Esophagus (tissue), 2 donors: ENCODE measurements around the gene ZNF107. TPM values are rescaled to one million over a fixed set of nuclear protein-coding genes. Genes with fewer than 3 reads are reported as not detected.
"Not testable (repeated sequence)": the region's sequence is repeated elsewhere in the genome, so short reads cannot be mapped to it uniquely, and the experiment has no call there.

ENCODE experiments used
- H3K27ac ChIP-seq, 2 donors: one replicate each; pipeline ENCODE4 v1.5.1; 2013; ENCODE audit warnings: low read depth in 2 of 2, mild to moderate bottlenecking in 2 of 2, inconsistent platforms in 1 of 2, low read length in 1 of 2, moderate library complexity in 1 of 2
- H3K27me3 ChIP-seq, 2 donors: one replicate each; pipeline ENCODE4 v1.6.1; 2013; ENCODE audit warnings: low read length in 2 of 2, control low read depth in 1 of 2, mild to moderate bottlenecking in 1 of 2; ENCODE audit not compliant: insufficient read depth in 2 of 2, control insufficient read depth in 1 of 2
- H3K36me3 ChIP-seq, 2 donors: one replicate each; pipeline ENCODE4 v1.6.1; 2013; ENCODE audit warnings: low read length in 1 of 2; ENCODE audit not compliant: control insufficient read depth in 2 of 2, insufficient read depth in 2 of 2
- H3K4me1 ChIP-seq, 2 donors: one replicate each; pipeline ENCODE4 v1.6.1; 2013; ENCODE audit warnings: low read length in 1 of 2; ENCODE audit not compliant: control insufficient read depth in 2 of 2, insufficient read depth in 2 of 2
- H3K4me3 ChIP-seq, 2 donors: one replicate each; pipeline ENCODE4 v1.5.1; 2013; ENCODE audit warnings: low read length in 2 of 2, mild to moderate bottlenecking in 2 of 2, low read depth in 1 of 2, moderate library complexity in 1 of 2
- H3K9me3 ChIP-seq, 2 donors: one replicate each; pipeline ENCODE4 v1.6.1; 2013; ENCODE audit warnings: mild to moderate bottlenecking in 2 of 2, low read depth in 1 of 2, low read length in 1 of 2, moderate library complexity in 1 of 2; ENCODE audit not compliant: control insufficient read depth in 2 of 2, insufficient read depth in 1 of 2
- WGBS, 2 donors: extraction: QIAGEN DNeasy Blood & Tissue Kit; methylation state at CpG; one replicate each; pipeline ENCODE4 v1.1.7; 2013; 5-methylcytosine and 5-hydroxymethylcytosine counted together
- polyA plus RNA-seq, 2 donors: library from polyadenylated mRNA; stranded (reverse); fragments of 200-250 nt; gene quantifications; one replicate each; pipeline ENCODE4 v1.2.3, GENCODE V29; 2013
- donor health status: healthy with polysubstance abuse.
- donor health status: Bipolar disorder and iron deficiency.

The ZNF107 gene
- polyA plus RNA-seq, 2 donors, result 1.4 to 2.5 TPM

DNA sequence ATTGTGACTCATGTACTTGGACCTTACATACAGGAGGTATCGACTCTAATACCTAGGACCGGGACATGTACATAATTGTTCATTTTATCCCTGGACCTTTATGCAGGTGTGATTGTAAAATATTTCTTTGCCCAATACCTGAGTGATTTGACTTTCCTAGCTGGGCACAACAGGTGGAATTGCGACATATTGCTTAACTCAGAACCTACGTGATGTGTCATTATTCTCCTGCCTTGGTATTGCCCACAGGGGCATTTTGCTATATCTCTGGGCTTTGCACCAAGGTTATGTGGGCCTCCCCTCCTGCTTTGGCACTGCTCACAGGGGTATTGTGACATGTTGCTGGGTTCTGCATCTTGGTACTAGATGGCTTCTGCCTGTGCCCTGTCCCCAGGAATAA, 23.9 kb upstream of the ZNF107 start:
- Histone ChIP-seq H3K9me3 (no peaks in the 10 kb centered on the region), H3K36me3 (no peaks in the 10 kb centered on the region), H3K27ac (peak overlapping the region in 1 of 2 donors; percentile 13), H3K4me1 (no peaks in the 10 kb centered on the region), H3K4me3 (no peak overlapping the region), H3K27me3 (no peaks in the 10 kb centered on the region)
- 83 to 89% methylated on average over 4 of the region's 4 CpGs for WGBS, 2 donors

DNA sequence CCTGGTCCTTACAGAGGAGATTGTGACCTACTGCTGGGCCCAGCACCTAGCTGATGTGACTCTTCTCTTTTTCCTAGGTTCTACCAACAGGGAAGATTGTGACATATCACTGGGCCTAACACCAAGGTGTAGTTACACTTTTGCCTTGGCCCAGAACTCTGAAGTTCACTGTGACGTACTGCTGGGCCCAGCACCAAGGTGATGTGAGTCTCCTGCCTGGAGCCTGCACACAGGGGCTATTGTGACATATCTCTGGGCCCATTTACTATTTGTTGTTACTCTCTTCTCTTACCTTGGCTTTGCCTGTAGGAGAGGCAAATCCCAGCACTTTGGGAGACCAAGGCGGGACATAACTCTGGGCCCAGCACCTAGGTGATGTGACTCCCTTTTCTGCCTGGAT, 23.1 kb upstream of the ZNF107 start:
- Histone ChIP-seq H3K27me3 (no peaks in the 10 kb centered on the region), H3K27ac (peak overlapping the region in 1 of 2 donors; percentile 57)
- 85 to 88% methylated on average over 2 of the region's 2 CpGs for WGBS, 2 donors

DNA sequence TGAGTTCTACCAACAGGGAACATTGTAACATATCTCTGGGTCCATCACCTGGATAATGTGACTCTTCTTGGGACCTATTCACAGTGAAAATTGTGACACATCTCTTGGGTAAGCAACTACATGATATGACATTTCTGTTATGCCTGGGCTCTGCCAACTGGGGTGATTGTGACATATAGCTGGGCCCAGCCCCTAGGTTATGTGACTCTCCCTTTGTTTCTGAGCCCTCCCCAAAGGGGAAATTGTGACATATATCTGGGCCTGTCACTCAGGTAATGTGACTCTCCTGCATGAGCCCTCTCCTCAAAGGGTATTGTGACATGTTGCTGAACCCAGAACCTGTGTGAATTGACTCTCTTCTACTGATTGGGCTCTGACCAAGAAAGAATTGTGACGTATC, 22.4 kb upstream of the ZNF107 start:
- no peaks in the 10 kb centered on the region for H3K9me3 ChIP-seq
- 40 to 42% methylated on average over 1 of the region's 1 CpG for WGBS, 2 donors
- H3K36me3 ChIP-seq, result no peaks in the 10 kb centered on the region
- H3K4me1 ChIP-seq, result no peaks in the 10 kb centered on the region
- H3K27ac ChIP-seq, result no peak overlapping the region
- H3K27me3 ChIP-seq, result no peaks in the 10 kb centered on the region
- H3K4me3 ChIP-seq, result no peak overlapping the region

More for the DNA sequence above, 23.1 kb upstream of the ZNF107 start:
- no peak overlapping the region for H3K4me3 ChIP-seq
- no peaks in the 10 kb centered on the region for H3K4me1 ChIP-seq
- H3K9me3 ChIP-seq, result no peaks in the 10 kb centered on the region
- no peaks in the 10 kb centered on the region for H3K36me3 ChIP-seq

DNA sequence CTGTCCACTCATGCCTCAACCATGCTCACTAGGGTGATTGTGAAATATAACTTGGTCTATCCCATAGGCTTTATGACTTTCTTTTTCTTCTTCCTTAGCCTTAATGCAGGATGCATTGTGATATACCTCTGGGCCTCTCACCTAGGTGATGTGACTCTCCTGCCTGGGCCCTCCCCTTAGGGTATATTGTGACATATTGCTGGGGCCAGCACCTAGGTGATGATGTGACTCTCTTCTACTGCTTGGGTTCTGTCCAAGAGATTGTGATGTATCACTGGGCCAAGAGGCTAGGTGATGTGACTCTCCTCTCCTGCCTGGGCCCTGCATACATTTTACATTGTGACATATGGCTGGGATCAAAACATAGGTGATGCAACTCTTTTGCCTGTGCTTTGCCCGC, 14.7 kb upstream of the ZNF107 start:
- H3K9me3 ChIP-seq, result no peaks in the 10 kb centered on the region
- 86 to 92% methylated on average over 1 of the region's 1 CpG for WGBS, 2 donors
- H3K36me3 ChIP-seq, result no peaks in the 10 kb centered on the region
- H3K4me1 ChIP-seq, result no peaks in the 10 kb centered on the region
- no peaks in the 10 kb centered on the region for H3K27me3 ChIP-seq
- H3K4me3 ChIP-seq, result no peak overlapping the region
- no peak overlapping the region for H3K27ac ChIP-seq

DNA sequence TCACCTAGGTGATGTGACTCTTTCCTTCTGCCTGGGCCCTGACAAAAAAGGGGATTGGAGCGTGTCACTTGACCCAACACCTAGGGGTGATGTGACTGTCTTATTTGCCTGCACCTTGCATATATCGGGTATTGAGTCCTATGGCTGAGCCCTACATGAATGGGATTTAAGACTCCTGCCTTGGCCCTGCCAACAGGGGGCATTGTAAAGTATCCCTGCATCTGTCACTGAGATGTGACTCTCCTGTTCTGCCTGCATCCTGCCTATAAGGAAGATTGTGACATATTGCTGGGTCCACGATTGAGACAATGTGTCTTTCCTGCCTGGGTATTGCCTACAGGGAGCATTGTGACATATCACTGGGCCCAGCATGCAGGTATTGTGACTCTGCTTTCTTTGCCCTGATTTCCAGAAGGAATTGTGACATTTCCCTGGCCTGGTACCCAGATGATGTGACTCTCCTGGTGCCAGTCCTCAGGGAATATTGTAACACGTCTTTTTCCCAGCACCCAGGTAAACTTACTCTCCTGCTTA, 14.2 kb upstream of the ZNF107 start:
- H3K27me3 ChIP-seq, result no peaks in the 10 kb centered on the region
- no peaks in the 10 kb centered on the region for H3K36me3 ChIP-seq
- no peak overlapping the region for H3K4me3 ChIP-seq
- H3K27ac ChIP-seq, result no peak overlapping the region
- WGBS, 2 donors, result 78 to 84% methylated on average over 4 of the region's 4 CpGs
- no peaks in the 10 kb centered on the region for H3K9me3 ChIP-seq
- no peaks in the 10 kb centered on the region for H3K4me1 ChIP-seq

DNA sequence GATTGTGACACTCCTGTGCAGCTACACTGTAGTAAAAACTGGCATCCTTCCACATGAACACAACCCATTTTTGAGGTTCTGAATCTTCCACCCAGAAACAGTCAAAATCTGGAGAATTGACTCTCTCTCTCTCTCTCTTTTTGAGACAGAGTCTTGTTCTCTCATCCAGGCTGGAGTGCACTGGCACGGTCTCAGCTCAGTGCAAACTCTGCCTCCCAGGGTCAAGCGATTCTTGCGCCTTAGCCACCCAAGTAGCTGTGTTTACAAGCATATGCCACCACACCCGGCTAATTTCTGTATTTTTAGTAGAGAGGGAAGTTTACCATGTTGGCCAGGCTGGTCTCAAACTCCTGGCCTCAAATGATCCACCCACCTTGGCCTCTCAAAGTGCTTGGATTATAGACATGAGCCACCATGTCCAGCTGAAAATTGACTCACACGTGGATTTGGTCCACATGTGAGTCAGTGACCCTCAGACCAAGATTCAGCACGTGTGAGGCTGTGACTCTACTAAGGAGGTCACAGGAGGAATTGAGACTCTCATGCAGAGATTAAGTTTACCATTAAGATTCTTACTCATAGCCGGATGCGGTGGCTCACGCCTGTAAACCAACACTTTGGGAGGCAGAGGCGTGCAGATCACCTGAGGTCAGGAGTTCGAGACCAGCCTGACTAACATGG, 12.1 kb upstream of the ZNF107 start:
- no peaks in the 10 kb centered on the region for H3K4me1 ChIP-seq
- no peaks in the 10 kb centered on the region for H3K36me3 ChIP-seq
- H3K4me3 ChIP-seq, result no peak overlapping the region
- H3K9me3 ChIP-seq, result no peaks in the 10 kb centered on the region
- 84 to 85% methylated on average over 11 of the region's 11 CpGs for WGBS, 2 donors
- H3K27ac ChIP-seq, result no peak overlapping the region
- no peaks in the 10 kb centered on the region for H3K27me3 ChIP-seq

DNA sequence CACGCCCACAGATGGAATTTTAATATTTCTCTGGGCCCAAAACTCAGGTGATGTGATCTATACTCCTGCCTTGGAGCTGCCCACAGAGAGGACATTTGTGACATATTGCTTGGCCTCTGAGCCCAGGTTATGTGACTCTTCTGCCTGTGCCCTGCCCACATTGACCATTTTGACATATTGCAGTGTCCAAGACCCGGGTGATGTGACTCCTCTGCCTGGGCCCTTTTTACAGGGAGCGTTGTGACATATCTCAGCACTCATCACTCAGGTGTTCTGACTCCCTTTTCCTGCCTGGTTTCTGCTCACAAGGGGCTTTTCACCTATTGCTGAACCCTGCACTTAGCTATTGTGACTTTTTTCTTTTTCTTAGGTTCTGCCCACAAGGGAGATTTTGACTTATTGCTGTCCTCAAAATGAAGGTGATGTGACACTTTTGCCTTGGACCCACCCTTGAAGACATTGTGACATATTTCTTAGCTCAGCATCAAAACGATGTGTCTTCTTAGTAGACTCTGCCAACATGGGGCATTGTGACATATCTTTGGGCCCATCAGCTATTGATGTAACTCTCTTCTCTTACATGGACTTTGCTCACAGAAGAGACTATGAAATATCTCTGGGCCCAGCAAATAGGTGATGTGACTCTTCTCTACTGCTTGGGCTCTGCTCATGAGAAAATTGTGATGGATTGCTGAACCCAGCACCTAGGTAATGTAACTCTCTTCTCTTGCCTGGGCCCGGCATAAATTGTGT, 11.0 kb upstream of the ZNF107 start:
- H3K9me3 ChIP-seq, result no peaks in the 10 kb centered on the region
- no peaks in the 10 kb centered on the region for H3K36me3 ChIP-seq
- H3K27ac ChIP-seq, result no peak overlapping the region
- no peak overlapping the region for H3K4me3 ChIP-seq
- H3K4me1 ChIP-seq, result no peaks in the 10 kb centered on the region
- WGBS, 2 donors, result 83 to 90% methylated on average over 5 of the region's 5 CpGs
- H3K27me3 ChIP-seq, result no peaks in the 10 kb centered on the region

DNA sequence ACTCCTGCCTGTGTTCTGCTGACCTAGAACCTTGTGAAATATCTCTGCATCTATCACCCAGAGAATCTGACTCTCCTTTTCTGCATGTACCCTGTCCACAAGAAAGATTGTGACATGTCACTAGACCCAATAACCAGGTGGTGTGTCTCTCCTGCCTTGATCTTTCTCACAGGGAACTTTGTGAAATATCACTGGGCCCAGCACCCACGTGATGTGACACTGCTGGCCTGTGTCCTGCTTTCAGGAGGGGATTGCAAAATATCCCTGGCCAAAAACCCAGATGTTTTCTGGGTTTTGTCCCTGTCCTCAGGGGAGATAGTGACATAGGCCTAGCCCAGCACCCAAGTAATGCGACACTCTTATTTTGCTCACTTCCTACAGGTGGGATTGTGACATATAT, 10.1 kb upstream of the ZNF107 start:
- Histone ChIP-seq H3K27ac (no peak overlapping the region), H3K4me1 (no peaks in the 10 kb centered on the region), H3K9me3 (no peaks in the 10 kb centered on the region), H3K27me3 (no peaks in the 10 kb centered on the region), H3K36me3 (no peaks in the 10 kb centered on the region), H3K4me3 (no peak overlapping the region)
- 49 to 69% methylated on average over 2 of the region's 2 CpGs for WGBS, 2 donors

DNA sequence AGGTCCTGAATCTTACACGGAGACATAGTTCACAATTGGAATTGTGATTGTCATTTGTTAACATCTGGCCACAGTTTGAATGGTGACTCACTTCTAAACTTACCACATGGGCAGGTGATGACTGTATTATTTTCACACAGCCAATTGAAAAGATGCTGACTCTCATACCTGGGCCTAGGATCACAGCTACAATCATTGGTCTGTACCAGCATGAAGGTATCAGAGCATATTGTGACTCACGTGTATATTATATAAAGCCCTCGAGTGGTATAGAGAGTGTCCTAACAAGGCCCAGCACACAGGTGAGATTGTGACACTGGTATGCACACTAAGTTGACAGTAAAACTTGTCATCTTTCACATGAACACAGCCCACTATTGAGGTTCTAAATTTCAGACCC, 9.4 kb upstream of the ZNF107 start:
- H3K4me3 ChIP-seq, result no peak overlapping the region
- H3K36me3 ChIP-seq, result no peaks in the 10 kb centered on the region
- no peaks in the 10 kb centered on the region for H3K9me3 ChIP-seq
- 78 to 81% methylated on average over 3 of the region's 3 CpGs for WGBS, 2 donors
- no peak overlapping the region for H3K27ac ChIP-seq
- no peaks in the 10 kb centered on the region for H3K27me3 ChIP-seq
- no peaks in the 10 kb centered on the region for H3K4me1 ChIP-seq

DNA sequence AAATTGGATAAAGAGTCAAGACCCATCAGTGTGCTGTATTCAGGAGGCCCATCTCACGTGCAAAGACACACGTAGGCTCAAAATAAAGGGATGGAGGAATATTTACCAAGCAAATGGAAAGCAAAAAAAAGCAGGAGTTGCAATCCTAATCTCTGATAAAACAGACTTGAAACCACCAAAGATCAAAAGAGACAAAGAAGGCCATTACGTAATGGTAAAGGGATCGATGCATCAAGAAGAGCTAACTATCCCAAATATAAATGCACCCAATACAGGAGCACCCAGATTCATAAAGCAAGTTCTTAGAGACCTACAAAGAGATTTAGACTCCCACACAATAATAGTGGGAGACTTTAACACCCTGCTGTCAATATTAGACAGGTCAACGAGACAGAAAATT, 3.8 kb upstream of the ZNF107 start:
- H3K27me3 ChIP-seq, H3K36me3 ChIP-seq, H3K4me3 ChIP-seq, H3K4me1 ChIP-seq, H3K27ac ChIP-seq, H3K9me3 ChIP-seq: not testable (repeated sequence)
- 93 to 96% methylated on average over 5 of the region's 5 CpGs for WGBS, 2 donors
